C1 segment of cervical spinal cord (tissue), 14 donors: Measurements from ENCODE around the gene CENPK.
"Not testable (repeated sequence)": the region's sequence is repeated elsewhere in the genome, so short reads cannot be mapped to it uniquely, and the experiment has no call there.

Source experiments
- DNase-seq, 14 donors: peaks; one replicate each; lab custom pipeline; 2025; lab: John Stamatoyannopoulos, UW

CENPK gene, protein sequence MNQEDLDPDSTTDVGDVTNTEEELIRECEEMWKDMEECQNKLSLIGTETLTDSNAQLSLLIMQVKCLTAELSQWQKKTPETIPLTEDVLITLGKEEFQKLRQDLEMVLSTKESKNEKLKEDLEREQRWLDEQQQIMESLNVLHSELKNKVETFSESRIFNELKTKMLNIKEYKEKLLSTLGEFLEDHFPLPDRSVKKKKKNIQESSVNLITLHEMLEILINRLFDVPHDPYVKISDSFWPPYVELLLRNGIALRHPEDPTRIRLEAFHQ

DNA sequence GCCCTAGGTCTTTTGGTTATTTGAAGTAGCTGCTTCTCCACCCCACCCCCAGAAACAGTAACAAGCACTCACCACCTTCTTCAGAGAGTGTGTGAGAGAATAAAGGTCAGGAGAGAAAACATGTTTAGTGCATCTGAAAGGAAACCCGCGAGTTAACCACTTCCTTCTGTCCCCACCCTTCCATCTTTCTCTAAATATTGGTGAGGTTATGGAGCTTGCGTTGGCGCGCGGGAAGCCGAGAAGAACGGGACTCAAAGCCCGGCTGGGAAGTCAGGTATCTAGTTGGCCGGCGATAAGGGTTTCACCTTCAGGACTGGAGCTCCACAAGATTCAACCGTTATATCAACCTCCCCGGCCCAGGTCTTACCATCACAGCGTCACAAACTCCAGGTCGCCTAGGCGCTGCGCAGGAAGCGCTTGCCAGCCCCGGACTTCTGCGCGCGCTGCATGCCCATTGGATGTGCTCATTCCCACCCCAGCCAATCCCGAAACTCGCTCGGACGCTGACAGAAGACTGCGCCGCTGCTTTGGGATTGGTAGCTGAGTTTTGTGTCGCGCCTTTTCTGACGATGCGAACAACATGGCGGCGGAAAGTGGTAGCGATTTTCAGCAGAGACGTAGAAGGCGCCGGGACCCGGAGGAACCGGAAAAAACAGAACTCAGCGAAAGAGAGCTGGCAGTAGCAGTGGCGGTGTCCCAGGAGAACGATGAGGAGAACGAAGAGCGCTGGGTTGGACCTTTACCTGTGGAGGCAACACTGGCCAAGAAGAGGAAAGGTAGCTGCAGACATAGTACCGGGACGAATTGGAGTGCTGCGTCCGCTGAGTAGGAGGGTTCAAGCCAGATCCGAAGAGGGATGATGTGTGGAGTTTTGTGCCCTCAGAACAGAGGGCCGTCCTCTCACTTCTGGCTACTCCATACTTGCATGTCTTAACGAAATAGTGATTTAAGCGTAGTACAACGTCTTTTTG is at the start of gene CENPK, which contains the start of gene PPWD1:
CENPK (minus strand) TSS at position 438 of the 971 bp plus-strand sequence. CDS start 8,261 bp downstream, outside the sequence.
PPWD1 (plus strand) TSS at position 566 of the 971 bp plus-strand sequence; CDS start at position 581, 15 bp downstream.
- DNase-seq, result peak; percentile 58 to 94 (median 91)

DNA sequence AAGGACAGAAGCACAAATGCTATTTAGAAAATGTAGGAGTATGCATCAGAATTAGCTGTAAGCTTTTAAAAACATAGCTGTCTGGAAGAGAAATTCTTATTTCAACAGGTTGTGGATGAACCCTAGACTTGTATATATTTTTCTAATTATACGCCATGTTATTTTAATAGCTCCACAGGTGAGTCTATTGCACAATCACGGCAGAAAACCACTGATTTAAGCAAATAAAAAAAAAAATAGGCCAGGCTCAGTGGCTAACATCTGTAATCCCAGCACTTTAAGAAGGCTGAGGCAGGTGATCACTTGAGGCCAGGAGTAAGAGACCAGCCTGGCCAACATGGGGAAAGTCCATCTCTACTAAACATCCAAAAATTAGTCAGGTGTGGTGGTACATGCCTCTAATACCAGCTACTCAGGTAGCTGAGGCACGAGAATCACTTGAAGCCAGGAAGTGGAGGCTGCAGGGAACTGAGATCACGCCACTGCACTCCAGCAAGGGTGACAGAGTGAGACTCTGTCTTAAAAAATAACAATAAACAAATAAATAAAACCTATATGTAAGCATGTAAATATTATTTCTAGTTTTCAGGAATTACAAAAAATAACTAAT is 49.4 kb upstream of the CENPK start:
- DNase-seq, result no peak

DNA sequence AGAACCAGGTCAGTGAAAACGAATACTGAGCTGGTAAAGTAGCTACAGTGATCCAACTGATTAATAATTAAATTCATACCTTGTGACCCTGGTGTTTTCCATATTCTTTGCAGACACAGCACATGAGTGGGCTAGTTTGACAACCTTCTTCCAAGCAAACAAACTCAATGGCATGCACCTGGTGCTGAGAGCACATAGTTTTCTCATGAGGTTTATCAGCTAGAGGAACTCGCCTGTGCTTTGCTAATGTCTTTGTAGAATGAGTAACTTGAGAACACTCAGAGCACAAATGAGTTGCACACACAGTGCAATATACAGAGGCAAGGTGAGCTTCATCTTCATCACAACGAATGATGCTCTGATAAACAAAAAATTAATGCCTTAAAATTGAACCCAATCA is 48.6 kb upstream of the CENPK start:
- no peak for DNase-seq

DNA sequence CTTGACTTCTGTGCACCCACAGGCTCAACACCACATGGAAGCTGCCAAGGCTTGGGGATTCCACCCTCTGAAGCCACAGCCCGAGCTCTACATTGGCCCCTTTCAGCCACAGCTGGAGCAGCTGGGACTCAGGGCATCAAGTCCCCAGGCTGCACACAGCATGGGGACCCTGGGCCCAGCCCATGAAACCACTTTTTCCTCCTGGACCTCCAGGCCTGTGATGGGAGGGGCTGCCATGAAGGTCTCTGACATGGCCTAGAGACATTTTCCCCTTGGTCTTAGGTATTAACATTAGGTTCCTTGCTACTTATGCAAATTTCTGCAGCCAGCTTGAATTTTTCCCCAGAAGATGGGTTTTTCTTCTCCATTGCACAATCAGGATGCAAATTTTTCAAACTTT is 38.8 kb upstream of the CENPK start:
- not testable (repeated sequence) for DNase-seq

DNA sequence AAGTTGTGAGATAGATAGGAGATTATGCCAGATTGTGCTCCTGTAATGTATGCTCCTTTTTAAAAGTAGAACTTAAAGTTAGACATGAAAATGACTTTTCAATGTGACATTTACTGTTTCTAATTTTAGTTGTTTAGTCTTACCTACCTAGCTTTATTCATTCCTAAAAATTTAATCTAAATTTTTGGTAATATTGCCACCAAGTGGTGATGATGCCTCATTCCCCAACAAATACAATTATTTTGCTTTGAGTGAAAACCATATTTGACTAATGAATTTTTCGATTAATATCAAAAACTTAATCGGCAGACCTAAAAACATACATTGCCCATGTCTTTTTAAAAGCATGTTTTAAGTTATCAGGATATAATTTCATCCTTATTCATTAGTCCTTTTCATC is 25.7 kb upstream of the CENPK start:
- DNase-seq, result no peak

DNA sequence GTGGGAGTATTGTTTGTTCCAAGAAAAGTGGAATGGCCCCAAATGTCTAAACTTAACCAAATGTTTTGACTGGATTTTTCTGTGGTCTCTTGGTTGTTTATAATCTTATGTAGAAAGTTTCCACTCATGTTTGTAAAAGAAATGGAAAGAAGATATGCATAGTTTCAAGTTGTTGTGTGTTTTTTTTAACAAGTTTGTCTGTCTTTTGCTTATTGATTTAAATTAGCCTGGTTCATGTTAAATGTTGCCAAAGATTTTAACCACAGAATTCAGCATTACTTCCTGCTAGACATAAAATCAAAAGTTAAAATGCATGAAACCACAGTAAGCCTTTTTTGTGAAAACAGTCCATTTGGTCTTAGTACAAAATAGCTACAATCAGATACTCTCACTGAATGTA is 14.2 kb upstream of the CENPK start:
- DNase-seq, result no peak

DNA sequence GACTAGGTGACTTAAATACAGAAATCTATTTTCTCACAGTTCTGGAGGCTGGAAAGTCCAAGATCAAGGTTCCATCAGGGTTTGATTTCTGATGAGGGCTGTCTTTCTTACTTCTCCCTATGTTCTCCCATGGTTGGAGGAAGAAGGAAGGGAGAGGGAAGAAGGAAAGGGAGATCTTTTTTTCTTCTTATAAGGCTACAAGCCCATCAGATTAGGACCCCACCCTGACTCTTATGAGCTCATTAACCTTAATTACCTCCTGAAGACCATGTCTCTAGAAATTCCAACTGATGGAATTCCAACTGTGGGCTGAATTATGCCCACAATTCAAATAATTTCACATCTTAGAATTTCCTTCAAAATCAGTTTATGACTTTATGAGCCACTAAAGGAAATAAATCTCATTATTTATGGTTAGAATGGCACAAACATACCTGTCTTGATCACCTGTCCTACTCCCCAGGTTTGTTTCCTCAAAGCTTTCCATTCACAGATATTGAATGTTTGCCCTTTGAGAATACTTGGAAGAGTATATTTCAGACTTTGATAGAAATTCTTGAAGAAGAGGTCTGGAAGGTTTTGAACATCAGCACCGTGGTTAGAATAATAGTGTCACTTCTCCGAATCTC is 7.7 kb upstream of the CENPK start:
- DNase-seq, result no peak

DNA sequence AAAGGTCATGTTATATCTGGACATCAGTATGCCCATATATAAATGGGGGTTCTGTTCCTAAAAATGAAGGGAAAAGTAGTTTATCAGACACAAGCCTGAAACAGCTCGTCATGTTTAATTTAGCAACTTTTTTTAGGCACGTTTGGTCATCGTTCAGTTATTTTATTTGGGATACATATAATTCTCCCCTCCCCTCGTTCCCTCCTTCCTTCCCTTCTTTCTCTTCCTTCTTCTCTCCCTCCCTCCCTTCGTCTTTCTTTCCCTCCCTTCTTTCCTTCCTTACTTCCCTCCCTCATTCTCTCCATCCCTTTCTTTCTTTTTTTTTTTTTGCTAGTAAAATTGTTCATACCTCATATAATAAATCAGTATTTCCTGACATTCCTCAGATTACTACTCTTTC is 3.5 kb upstream of the CENPK start:
- no peak for DNase-seq

DNA sequence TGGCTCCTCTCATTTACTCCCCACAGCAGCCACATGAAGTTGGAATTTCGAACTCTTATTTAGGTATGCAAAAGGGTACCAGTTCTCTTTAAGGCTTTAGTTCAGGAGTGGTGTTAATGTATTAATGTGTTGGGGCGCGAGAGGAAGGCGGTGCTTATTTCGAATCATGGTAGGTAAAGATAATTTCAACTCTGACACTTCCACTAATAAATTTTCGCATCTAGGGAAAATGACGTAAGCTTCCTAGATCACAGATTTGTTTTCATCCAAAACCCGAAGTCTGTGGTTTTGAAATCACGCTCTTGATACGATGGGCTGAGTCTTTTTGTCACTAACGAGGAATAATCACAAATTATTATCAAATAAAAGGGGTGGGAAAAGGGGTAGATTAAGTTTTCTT is 809 bp upstream of the CENPK start:
- DNase-seq, result peak in 1 of 14 donors; percentile 18

DNA sequence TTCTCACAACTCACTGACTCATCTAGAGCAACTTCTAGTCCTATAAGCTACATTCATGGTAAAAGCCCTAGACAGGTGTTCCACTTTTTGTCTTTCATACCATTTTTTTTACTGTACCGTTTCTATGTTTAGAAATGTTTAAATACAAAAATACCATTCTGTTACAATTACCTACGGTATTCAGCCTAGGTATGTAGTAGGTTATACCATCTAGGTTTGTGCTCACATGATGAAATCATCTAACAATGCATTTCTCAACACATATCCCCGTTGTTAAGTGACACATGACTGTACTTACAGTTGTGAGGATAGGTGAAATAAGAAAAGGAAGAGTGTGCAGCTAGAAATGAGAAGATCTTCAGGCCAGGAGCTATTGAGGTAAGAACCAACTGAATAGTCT is 6.2 kb downstream of the CENPK start:
- DNase-seq, result no peak

DNA sequence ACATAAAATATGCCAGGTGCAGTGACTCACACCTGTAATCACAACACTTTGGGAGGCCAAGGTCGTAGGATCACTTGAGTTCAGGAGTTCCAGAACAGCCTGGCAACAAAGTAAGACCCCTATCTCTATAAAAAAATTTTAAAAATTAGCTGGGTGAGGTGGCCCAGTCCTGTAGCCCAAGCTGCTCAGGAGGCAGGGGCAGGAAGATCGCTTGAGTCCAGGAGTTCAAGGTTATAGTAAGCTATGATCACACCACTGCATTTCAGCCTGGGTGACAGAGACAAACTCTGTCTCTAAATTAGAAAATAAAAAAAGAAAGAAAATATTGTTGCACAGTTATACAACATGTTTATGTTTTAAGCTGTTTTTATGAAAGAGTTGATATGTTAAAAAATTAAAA is 6.8 kb downstream of the CENPK start:
- DNase-seq, result no peak

DNA sequence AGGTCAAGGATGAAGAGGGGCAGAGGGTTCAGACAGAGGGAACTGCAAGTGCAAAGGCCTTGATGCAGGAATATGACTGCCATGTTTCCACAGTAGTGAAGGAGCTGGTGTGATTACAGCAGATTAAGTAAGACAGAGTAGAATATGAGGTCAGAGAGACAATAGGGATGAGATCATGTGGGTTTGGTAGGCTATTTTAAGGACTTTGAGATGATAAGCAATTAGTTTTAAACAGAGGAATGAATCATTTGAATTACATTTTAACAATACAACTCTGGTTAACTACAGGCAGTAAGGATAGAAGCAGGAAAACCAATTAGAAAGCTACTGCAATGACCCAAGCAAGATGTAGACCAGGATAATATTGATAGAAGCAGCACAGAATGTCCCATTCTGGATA is 7.7 kb downstream of the CENPK start:
- DNase-seq, result no peak

DNA sequence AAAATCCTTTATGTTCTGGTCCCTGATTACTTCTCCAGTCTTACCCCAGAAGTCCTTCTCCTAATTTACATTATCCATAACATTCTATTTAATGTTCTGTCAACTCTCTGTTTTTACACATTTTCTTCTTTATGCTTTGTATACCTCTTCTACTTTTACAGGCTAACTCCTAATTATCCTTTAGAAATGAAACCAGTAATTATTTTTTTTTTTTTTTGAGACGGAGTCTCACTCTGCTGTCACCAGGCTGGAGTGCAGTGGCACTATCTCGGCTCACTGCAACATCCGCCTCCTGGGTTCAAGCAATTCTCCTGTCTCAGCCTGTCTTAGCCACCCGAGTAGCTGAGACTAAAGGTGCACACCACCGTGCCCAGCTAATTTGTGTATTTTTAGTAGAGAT is 9.0 kb downstream of the CENPK start:
- no peak for DNase-seq

DNA sequence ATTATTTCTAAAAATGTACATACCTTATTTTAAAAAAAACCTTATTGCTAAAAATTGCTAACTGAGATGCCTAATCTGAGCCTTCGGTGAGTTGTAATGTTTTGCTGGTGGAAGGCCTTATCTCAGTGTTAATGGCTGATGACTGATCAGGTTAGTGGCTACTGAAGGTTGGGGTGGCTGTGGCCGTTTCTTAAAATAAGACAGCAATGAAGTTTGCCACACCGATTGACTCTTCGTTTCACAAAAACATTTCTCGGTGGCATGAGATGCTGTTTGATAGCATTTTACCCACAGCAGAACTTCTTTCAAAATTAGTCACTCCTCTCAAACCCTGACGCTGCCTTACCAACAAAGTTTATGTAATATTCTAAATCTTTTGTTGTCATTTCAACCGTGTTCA is 14.7 kb downstream of the CENPK start:
- no peak for DNase-seq

DNA sequence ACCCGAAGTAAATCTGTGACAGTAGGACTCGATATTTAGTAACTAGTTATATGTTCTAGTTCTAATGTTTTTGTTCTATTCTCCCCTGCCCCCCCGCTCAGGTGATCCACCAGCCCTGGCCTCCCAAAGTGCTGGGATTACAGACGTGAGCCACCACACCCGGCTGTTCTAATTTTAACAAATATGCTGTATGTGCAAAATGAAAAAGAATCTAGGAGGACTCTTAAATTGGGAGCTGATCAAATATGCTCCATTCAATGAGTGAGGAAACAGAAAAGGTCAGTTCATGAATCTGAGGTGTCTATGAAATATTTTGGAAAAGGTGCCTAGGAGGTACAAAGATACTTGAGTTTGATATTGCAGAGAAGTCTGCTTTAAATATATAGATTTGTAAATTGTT is 16.8 kb downstream of the CENPK start:
- DNase-seq, result no peak

DNA sequence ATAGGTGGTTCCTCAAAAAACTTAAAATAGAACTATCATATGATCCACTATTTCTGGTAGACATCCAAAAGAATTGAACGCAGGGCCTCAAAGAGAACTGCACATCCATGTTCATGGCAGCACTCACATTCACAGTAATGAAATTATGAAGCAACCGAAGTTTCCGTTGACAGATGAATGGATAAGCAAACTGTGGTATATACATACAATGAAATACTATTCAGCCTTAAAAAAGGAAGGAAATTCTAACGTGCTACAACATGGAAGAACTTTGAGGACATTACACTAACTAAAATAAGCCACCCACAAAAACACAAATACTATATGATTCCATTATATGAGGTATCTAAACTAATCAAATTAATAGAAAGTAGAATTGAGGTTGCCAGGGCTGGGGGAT is 18.5 kb downstream of the CENPK start:
- no peak for DNase-seq

DNA sequence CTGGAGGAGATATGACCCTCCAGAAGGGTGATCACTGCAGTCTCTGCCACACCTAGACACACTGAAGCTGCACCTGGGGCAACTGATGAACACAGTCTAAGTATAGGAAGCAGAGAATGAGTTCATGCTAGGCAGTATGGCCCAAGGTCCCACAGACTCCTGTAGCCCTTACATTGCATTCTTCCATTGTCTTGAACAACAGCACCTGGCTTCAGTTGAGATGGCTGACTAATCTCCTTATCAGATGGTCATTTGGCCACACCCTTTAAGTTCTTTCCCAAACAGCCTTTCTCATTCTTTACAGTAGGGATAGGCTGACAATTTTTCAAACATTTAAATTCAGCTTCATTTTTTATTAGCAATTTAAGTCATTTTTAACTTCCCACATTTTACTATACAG is 23.1 kb downstream of the CENPK start:
- DNase-seq, result no peak

DNA sequence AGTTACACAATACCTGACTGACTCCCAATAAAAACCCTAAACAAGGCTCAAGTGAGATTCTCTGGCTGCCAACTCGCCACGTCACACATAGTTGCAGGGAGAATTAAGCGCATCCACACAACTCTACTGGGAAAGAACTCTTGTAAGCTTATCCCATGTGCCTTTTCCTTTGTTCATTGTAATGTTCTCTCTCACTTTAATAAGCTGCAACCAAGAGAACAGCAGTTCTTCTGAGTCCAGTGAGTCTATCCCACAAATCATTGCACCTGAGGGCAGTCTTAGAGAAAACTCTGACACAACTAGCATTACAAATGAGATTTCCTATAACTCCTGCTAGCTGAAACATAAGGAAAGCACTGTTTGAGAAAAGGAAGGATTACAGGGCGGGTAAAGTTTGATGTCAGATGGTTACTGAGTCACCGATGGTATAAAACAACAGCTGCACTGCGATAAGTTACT is 27.4 kb downstream of the CENPK start:
- no peak for DNase-seq

DNA sequence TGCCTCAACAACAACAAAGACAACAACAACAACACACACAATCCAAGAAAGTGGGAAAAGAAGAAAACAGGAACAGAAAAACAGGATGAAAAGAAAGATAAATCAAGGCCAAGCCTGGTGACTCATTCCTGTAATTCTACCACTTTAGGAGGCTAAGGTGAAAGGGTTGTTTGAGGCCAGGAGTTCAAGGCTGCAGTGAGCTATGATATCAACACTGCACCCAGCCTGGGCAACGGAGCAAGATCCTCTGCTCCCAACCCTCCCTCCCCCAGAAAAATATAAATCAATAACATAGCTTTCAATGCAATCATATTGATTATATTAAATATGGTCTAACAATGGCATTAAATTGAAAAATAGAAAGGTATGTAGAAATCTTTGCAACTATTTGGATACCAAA is 32.1 kb downstream of the CENPK start:
- DNase-seq, result no peak

DNA sequence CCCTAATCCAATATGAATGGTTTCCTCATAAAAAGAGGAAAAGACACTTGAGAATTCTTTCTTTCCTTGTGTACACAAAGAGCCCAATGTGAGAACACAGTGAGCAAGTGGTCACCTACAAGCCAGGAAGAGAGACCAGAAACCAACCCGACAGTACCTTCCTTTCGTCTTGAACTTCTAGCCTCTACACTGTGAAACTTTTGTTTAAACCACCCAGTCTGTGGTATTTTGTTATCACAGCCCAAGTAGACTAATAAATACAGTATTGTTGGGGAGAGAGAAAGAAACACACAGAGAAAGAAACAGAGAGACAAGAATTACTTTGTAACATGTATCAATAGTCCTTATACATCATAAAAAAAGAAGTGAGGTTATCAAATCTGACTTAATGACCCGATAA is 37.2 kb downstream of the CENPK start:
- no peak for DNase-seq

DNA sequence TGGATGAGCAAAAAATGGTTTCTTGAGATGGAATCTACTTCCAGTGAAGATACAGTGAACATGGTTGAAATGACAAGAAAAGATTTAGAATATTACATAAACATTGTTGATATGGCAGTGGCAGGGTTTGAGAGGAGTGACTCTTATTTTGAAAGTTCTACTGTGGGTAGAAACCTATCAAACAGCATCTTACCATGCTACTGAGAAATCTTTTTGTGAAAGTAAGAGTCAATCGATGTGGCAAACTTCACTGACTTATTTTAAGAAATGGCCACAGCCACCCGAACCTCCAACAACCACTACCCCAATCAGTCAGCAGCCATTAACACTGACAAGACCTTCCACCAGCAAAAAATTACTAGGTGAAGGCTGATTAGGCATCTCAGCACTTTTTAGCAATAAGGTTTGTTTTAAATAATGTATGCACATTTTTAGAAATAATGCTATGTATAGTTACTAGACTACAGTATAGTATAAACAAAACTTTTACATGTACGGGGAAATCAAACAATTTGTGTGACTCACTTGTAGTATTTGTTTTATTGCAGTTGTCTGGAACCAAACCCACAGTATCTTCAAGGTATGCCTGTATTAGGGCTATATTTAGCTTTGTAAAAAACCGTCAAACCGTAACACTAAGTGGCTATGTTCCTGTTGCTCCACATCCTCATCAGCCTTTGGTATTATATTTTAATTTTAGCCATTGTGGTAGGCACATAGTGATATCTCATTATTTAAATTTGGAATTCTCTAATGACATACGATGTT is 50.6 kb downstream of the CENPK start:
- DNase-seq, result no peak
